Activated naive CD4-positive, alpha-beta T cell (primary cell): Measurements from ENCODE around the gene ST14.
"Not testable (repeated sequence)": the region's sequence is repeated elsewhere in the genome, so short reads cannot be mapped to it uniquely, and the experiment has no call there.

Source experiments
- DNase-seq, 4 experiments: peaks; one replicate each; lab custom pipeline; 2025; lab: John Stamatoyannopoulos, UW

The ST14 gene

GRCh38 chr11:130233888-130234287, 74.3 kb downstream of the ST14 start:
- DNase-seq, result not testable (repeated sequence)

DNA sequence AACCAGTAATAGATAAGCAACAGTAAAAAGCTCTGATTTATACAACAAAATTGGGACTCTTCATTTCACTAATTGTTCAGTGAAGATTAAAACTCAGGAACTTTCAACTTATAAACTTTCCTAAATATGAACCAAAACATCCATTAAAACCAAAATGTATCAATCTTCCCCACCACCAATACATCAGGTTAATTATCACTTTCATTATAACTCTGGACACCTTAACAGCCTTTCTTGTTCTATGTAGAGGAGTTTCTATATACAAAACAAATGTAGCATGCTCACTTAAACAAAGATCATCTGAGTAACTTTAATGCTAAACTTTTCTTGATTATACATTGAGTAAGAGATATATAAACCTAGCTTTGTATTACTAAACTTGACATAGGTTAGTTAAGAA, 74.7 kb downstream of the ST14 start:
- no peak for DNase-seq

GRCh38 chr11:130237282-130238006, 77.9 kb downstream of the ST14 start:
- DNase-seq, result no peak

DNA sequence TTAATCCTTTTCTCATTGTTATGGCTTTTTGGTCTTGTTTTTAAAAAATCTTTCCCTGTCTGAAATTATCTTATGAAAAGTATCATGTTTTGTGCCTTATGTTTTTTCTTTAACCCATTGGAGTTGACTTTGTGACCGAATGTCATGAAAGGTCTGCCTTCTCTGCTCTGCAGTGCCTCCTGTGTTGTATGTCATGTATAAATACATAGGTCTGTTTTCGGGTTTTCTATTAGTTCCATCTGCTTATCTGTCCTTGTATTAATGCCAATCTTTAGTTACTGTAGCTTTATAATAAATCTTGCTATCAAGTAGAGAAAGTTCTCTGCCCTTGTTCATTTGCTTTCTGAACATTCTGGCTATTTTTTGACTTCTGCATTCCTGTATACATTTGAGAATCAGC, 82.1 kb downstream of the ST14 start:
- no peak for DNase-seq

- no peak for DNase-seq
Measured at GRCh38 chr11:130243816-130244215, 84.2 kb downstream of the ST14 start.

DNA sequence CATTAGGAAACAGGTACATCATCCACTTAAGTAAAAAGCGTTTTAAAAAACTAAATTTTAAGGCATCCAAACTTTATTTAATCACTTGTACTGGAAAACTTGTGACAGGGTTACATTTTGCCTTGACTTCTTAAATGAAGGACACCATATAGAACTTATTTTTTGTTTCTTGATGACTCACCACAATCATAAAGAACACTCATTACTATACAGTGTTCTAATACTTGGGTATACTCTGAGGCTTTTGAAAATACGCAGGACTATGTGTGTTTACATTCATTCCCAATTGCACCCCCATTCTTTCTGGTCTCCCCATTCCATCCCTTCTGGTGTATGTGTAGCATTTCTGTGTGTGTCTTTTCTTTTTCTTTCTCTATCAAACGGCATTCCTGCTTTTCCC, 85.3 kb downstream of the ST14 start:
- DNase-seq, result no peak

DNA sequence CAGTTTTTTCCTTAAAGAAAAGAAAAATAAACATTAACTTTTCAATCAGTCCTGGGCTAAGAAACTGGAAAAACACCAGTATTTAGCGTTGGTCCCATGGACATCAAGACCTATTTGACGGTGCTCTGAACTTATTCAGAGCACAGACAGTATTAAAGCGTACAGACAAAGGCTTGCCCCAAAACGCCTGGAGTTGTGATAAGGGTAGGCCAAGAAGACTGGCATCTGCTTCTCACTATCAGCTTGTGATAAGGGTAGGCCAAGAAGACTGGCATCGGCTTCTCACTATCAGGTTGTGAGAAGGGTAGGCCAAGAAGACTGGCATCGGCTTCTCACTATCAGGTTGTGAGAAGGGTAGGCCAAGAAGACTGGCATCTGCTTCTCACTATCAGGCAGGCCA, 85.8 kb downstream of the ST14 start:
- DNase-seq, result not testable (repeated sequence)

- no peak for DNase-seq
Measured at GRCh38 chr11:130246270-130246669, 86.7 kb downstream of the ST14 start.

GRCh38 chr11:130246738-130247137, 87.2 kb downstream of the ST14 start:
- no peak for DNase-seq

GRCh38 chr11:130247319-130247718, 87.7 kb downstream of the ST14 start:
- DNase-seq, result no peak

GRCh38 chr11:130249371-130249770, 89.8 kb downstream of the ST14 start:
- DNase-seq, result no peak

- not testable (repeated sequence) for DNase-seq
Measured at GRCh38 chr11:130249929-130250328, 90.3 kb downstream of the ST14 start.

DNA sequence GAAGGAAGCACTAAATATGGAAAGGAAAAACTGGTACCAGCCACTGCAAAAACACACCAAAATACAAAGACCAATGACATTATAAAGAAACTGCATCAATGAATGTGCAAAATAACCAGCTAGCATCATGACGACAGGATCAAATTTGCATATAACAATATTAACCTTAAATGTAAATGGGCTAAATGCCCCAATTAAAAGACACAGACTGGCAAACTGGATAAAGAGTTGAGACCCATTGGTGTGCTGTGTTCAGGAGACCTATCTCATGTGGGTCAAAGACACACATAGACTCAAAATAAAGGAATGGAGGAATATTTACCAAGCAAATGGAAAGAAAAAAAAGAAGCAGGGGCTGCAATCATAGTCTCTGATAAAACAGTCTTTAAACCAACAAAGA, 92.2 kb downstream of the ST14 start:
- DNase-seq, result not testable (repeated sequence)
